HAP-1 (cell line): ENCODE data around the gene CAMKV.

Source experiments
- DNase-seq, 2 experiments: peaks; one replicate each; pipeline ENCODE4 v3.0.0-alpha.2; 2016 to 2020; ENCODE audit warnings: low spot score in 2 of 2
- H3K27me3 ChIP-seq: fragments of 250-450 bp; sonication (Bioruptor Pico); 2 replicates; pipeline ENCODE4 v1.5.1; 2020; ENCODE audit warnings: low read depth, mild to moderate bottlenecking, moderate library complexity
- H3K36me3 ChIP-seq: fragments of 250-450 bp; sonication (Bioruptor Pico); replicated peaks from 2 replicates; pipeline ENCODE4 v1.5.1; 2020; ENCODE audit warnings: mild to moderate bottlenecking
- H3K4me1 ChIP-seq: fragments of 250-450 bp; sonication (Bioruptor Pico); 2 replicates; pipeline ENCODE4 v1.5.1; 2020; ENCODE audit warnings: mild to moderate bottlenecking
- H3K4me3 ChIP-seq: fragments of 250-450 bp; sonication (Bioruptor Pico); 2 replicates; pipeline ENCODE4 v1.5.1; 2020; ENCODE audit warnings: mild to moderate bottlenecking, moderate library complexity
- H3K9me3 ChIP-seq: fragments of 250-450 bp; sonication (Bioruptor Pico); 2 replicates; pipeline ENCODE4 v1.5.1; 2020; ENCODE audit warnings: mild to moderate bottlenecking, moderate library complexity
- in situ Hi-C: fragments of 300-500 bp; cut with MboI; formaldehyde crosslinking; loops from 3 replicates; pipeline ENCODE4 v1.14.3; 2020; ENCODE audit warnings: low sequenced_read_pairs, inconsistent platforms, mixed read lengths

CAMKV gene

GRCh38 chr3:49880581-49881315, 11.0 kb upstream of the CAMKV start:
- Histone ChIP-seq H3K9me3 (no peaks in the 10 kb centered on the region), H3K36me3 (no peaks in the 10 kb centered on the region), H3K27me3 (0 out of 2 replicates have a peak, but pooled peaks cover 3% of the 10 kb centered on the region), H3K4me3 (no peak overlapping the region), H3K4me1 (peaks cover 5% of the 10 kb centered on the region)
- peak in 1 of 2 experiments; percentile 49 for DNase-seq
- in situ Hi-C loops = no loop called here

- no peaks in the 10 kb centered on the region for H3K36me3 ChIP-seq
- H3K4me3 ChIP-seq = no peak overlapping the region
- no peaks in the 10 kb centered on the region for H3K9me3 ChIP-seq
- no peak for DNase-seq
- in situ Hi-C loops = no loop called here
- H3K4me1 ChIP-seq = peaks cover 5% of the 10 kb centered on the region
- 0 out of 2 replicates have a peak, but pooled peaks cover 3% of the 10 kb centered on the region for H3K27me3 ChIP-seq
These were observed 10.0 kb upstream of the CAMKV start for GRCh38 chr3:49879721-49880120.

DNA sequence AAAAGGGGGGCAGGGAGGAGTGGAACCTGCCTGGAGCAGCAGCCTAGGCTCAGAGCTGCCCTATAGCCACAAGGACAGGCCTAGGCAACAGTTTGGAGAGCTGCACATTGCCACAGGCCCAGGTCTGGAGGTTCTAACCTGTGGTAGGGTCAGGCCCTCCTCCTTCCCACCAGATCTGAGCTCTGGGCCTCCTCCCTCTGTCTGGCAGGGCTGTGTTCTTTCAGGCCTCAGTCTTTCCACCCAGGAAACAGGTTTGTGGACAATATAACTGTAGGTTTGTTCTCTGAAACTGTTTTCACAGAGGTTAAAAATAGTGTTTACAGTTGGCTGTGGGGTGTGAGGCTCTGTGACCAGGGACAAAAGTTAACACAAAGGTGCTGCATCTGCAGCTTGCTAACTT, 9.0 kb upstream of the CAMKV start:
- Histone ChIP-seq H3K27me3 (0 out of 2 replicates have a peak, but pooled peaks cover 3% of the 10 kb centered on the region), H3K9me3 (no peaks in the 10 kb centered on the region), H3K4me1 (peaks cover 5% of the 10 kb centered on the region), H3K4me3 (no peak overlapping the region), H3K36me3 (no peaks in the 10 kb centered on the region)
- in situ Hi-C loops = no loop called here
- DNase-seq = no peak

- in situ Hi-C loops = no loop called here
- no peaks in the 10 kb centered on the region for H3K36me3 ChIP-seq
- no peak for DNase-seq
- H3K9me3 ChIP-seq = no peaks in the 10 kb centered on the region
- no peak overlapping the region for H3K4me3 ChIP-seq
- H3K27me3 ChIP-seq = 0 out of 2 replicates have a peak, but pooled peaks cover 3% of the 10 kb centered on the region
- H3K4me1 ChIP-seq = peaks cover 5% of the 10 kb centered on the region
These were observed 8.0 kb upstream of the CAMKV start for GRCh38 chr3:49877716-49878115.

DNA sequence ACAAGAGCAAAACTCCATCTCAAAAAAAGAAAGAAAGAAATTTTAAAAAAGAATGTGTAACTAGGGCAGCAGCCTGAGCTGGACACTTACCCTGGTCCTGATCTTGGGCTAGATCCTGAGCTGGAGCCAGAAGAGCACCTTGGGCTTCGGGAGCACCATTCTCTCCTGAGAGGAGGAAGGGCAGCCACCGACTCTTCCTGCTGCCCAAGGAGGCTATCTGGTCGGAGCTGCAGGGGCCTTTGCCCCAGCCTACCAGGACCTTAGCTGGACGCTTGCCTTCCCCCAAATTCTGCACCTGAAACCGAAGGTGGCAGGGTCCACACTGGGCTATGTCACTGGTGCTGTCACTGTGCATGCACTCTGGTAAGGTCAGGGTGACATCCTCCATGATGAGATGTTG, 6.9 kb upstream of the CAMKV start:
- in situ Hi-C loops = no loop called here
- DNase-seq = no peak
- H3K4me1 ChIP-seq = peaks cover 5% of the 10 kb centered on the region
- no peaks in the 10 kb centered on the region for H3K36me3 ChIP-seq
- no peaks in the 10 kb centered on the region for H3K27me3 ChIP-seq
- H3K4me3 ChIP-seq = no peak overlapping the region
- H3K9me3 ChIP-seq = no peaks in the 10 kb centered on the region

- in situ Hi-C loops = no loop called here
- Histone ChIP-seq H3K4me3 (no peak overlapping the region), H3K9me3 (no peaks in the 10 kb centered on the region), H3K36me3 (no peaks in the 10 kb centered on the region), H3K4me1 (peaks cover 4% of the 10 kb centered on the region), H3K27me3 (no peaks in the 10 kb centered on the region)
- DNase-seq = no peak
These were observed 3.9 kb upstream of the CAMKV start for GRCh38 chr3:49873623-49874022.

- H3K27me3 ChIP-seq = no peaks in the 10 kb centered on the region
- H3K9me3 ChIP-seq = no peaks in the 10 kb centered on the region
- DNase-seq = peak in 1 of 2 experiments; percentile 23
- peaks cover 8% of the 10 kb centered on the region for H3K4me1 ChIP-seq
- no peak overlapping the region for H3K4me3 ChIP-seq
- no peaks in the 10 kb centered on the region for H3K36me3 ChIP-seq
- in situ Hi-C loops = no loop called here
These were observed 3.1 kb upstream of the CAMKV start for GRCh38 chr3:49872801-49873281.

- DNase-seq = no peak
- no peaks in the 10 kb centered on the region for H3K9me3 ChIP-seq
- peaks cover 8% of the 10 kb centered on the region for H3K4me1 ChIP-seq
- in situ Hi-C loops = no loop called here
- H3K4me3 ChIP-seq = no peak overlapping the region
- no peaks in the 10 kb centered on the region for H3K27me3 ChIP-seq
- H3K36me3 ChIP-seq = no peaks in the 10 kb centered on the region
These were observed 1.9 kb upstream of the CAMKV start for GRCh38 chr3:49871531-49872153.

- Histone ChIP-seq H3K9me3 (no peaks in the 10 kb centered on the region), H3K4me1 (peaks cover 8% of the 10 kb centered on the region), H3K4me3 (peak overlapping the region; percentile 55), H3K36me3 (no peaks in the 10 kb centered on the region), H3K27me3 (no peaks in the 10 kb centered on the region)
- in situ Hi-C loops = no loop called here
- DNase-seq = peak; percentile 75 to 81
These were observed 742 bp downstream of the CAMKV start for GRCh38 chr3:49868862-49869466.

DNA sequence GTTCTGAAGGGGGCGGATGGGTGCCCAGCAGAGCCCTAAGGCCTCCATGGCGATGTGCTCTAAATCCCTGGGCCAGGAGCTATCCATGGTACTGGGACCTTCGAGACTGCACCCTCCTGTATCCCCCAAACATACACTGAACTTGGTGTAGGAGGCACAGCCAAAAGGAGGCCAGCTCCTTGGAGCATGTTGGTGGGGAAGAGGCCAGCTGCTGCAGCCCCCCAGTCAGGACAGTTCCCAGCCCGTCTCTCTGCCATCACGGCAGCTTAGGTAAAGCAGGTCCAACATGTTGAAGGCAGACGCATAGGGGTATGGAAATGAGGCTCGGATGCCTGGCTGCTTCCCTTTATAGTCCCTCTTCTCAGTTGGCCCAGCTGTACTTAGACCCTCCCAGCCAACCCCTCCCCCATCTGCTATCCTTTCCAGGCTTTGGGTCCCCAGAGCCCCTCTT, 1.8 kb downstream of the CAMKV start:
- no peaks in the 10 kb centered on the region for H3K36me3 ChIP-seq
- H3K27me3 ChIP-seq = no peaks in the 10 kb centered on the region
- peaks cover 8% of the 10 kb centered on the region for H3K4me1 ChIP-seq
- in situ Hi-C loops = no loop called here
- H3K4me3 ChIP-seq = no peak overlapping the region
- peak; percentile 16 to 73 for DNase-seq
- H3K9me3 ChIP-seq = no peaks in the 10 kb centered on the region

GRCh38 chr3:49867400-49867799, 2.3 kb downstream of the CAMKV start:
- DNase-seq = no peak
- H3K4me1 ChIP-seq = peaks cover 8% of the 10 kb centered on the region
- in situ Hi-C loops = no loop called here
- no peaks in the 10 kb centered on the region for H3K27me3 ChIP-seq
- no peaks in the 10 kb centered on the region for H3K9me3 ChIP-seq
- no peaks in the 10 kb centered on the region for H3K36me3 ChIP-seq
- no peak overlapping the region for H3K4me3 ChIP-seq

DNA sequence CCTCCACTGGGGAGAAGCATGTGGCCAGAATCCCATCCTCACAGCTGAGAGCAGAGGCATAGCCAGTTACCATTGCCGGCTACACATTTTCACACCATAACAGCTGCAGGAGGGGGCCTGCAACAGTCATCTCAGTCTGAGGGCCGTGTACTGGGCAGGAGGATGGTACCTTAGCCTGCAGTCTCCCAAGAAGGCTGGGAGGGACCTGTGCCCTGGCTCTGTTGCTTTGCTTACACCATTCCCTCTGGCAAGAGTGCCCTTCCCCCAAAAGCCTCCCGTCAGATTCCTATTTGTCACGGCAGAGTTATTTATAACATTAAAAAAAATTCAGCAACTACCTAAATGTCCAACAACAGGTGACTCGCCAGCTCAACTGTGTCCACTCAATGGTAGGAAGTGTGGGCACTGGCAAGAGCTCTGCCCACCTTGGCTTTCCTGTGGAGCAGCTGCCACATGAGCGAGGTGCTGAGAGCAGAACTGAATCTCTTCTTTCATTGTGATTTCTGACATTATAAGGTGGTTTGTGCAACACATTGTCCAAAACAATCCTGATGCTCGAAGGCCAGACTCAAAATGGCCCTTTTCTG, 4.4 kb downstream of the CAMKV start:
- Histone ChIP-seq H3K27me3 (no peaks in the 10 kb centered on the region), H3K36me3 (no peaks in the 10 kb centered on the region), H3K4me3 (no peak overlapping the region), H3K4me1 (peaks cover 8% of the 10 kb centered on the region), H3K9me3 (no peaks in the 10 kb centered on the region)
- in situ Hi-C loops = no loop called here
- DNase-seq = no peak

DNA sequence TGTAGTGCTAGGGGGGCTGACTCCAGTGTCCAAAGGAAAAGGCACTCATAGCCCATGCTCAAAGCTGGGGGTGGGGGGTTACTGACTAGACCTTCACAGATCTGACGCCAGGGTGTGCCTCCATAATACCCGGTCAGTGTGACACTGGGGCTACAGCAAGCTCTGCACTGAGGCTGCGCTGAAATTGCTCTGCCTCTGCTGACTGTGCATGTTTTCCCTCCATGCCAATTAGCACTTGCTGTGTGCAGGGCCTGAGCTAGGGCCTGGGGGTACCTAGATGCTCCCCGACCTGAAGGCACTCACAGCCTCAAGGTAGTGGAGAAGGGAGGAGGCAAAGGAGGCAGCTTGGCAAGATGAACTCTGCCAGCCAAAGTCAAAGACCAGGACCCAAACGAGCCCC, 5.2 kb downstream of the CAMKV start:
- H3K4me3 ChIP-seq = no peak overlapping the region
- H3K36me3 ChIP-seq = no peaks in the 10 kb centered on the region
- no peaks in the 10 kb centered on the region for H3K9me3 ChIP-seq
- in situ Hi-C loops = no loop called here
- peaks cover 8% of the 10 kb centered on the region for H3K4me1 ChIP-seq
- H3K27me3 ChIP-seq = no peaks in the 10 kb centered on the region
- DNase-seq = no peak
